ENCODE results near the gene FCHO2. TPM values are rescaled to one million over a fixed set of nuclear protein-coding genes. Genes with fewer than 3 reads are reported as not detected.

Gene FCHO2
- total RNA-seq, 1 experiment from 2014 or later, result 2.5 TPM

GRCh38 chr5:73135429-73136054 is 179.7 kb downstream of the FCHO2 start:
- no TSS peak for BruUV-seq (replicated peaks)
- no peaks in the 10 kb centered on the region for H3K9me3 ChIP-seq (ENCODE audit: low read depth, low read length, poor library complexity, severe bottlenecking)
- intact Hi-C loops (cut with micrococcal nuclease; ENCODE audit: unreplicated experiment), result no loop called here
- ChIA-PET POLR2A (ENCODE audit: low non-redundant PET) (no interaction called here), CTCF (interaction anchor here (0.6 kb wide), 1 partner anchor 11 kb away, joined by 3 read pairs; no protein-coding TSS in a partner anchor)
- no peaks in the 10 kb centered on the region for H3K36me3 ChIP-seq (ENCODE audit: insufficient read depth, low read length, poor library complexity, severe bottlenecking)
- H3K4me3 ChIP-seq (ENCODE audit: low read depth, low read length, poor library complexity, severe bottlenecking), result no peak overlapping the region
- no peaks in the 10 kb centered on the region for H3K4me1 ChIP-seq (ENCODE audit: insufficient read depth, low read length, poor library complexity, severe bottlenecking)
- TF ChIP-seq CTCF (conservative IDR thresholded peaks at IDR 0.05; ENCODE audit: low read depth, low read length) (peak; percentile 53), EZH2 (IDR thresholded peaks at IDR 0.05; ENCODE audit: borderline replicate concordance, low read depth, low read length, poor library complexity, severe bottlenecking) (no peak)
- H3K27ac ChIP-seq (ENCODE audit: low read depth, low read length, poor library complexity, severe bottlenecking), result no peak overlapping the region
- peak; percentile 61 for DNase-seq (ENCODE audit: low spot score)
- no peaks in the 10 kb centered on the region for H3K27me3 ChIP-seq (replicated peaks; ENCODE audit: insufficient read depth, low read depth, low read length, poor library complexity)

- Histone ChIP-seq H3K27me3 (replicated peaks; ENCODE audit: insufficient read depth, low read depth, low read length, poor library complexity) (no peaks in the 10 kb centered on the region), H3K36me3 (ENCODE audit: insufficient read depth, low read length, poor library complexity, severe bottlenecking) (no peaks in the 10 kb centered on the region), H3K27ac (ENCODE audit: low read depth, low read length, poor library complexity, severe bottlenecking) (no peak overlapping the region), H3K9me3 (ENCODE audit: low read depth, low read length, poor library complexity, severe bottlenecking) (no peaks in the 10 kb centered on the region), H3K4me1 (ENCODE audit: insufficient read depth, low read length, poor library complexity, severe bottlenecking) (no peaks in the 10 kb centered on the region), H3K4me3 (ENCODE audit: low read depth, low read length, poor library complexity, severe bottlenecking) (no peak overlapping the region)
- TF ChIP-seq CTCF (conservative IDR thresholded peaks at IDR 0.05; ENCODE audit: low read depth, low read length), result no peak
- no peak for TF ChIP-seq EZH2 (IDR thresholded peaks at IDR 0.05; ENCODE audit: borderline replicate concordance, low read depth, low read length, poor library complexity, severe bottlenecking)
- BruUV-seq (replicated peaks), result no TSS peak
- DNase-seq (ENCODE audit: low spot score), result no peak
- intact Hi-C loops (cut with micrococcal nuclease; ENCODE audit: unreplicated experiment), result no loop called here
- ChIA-PET CTCF (no interaction called here), POLR2A (ENCODE audit: low non-redundant PET) (no interaction called here)
Measured at GRCh38 chr5:73136055-73136562, 180.3 kb downstream of the FCHO2 start.

GRCh38 chr5:73137563-73138530 is 182.0 kb downstream of the FCHO2 start:
- no TSS peak for BruUV-seq (replicated peaks)

More at GRCh38 chr5:73137563-73138530, 182.0 kb downstream of the FCHO2 start:
- no peaks in the 10 kb centered on the region for H3K4me1 ChIP-seq (ENCODE audit: insufficient read depth, low read length, poor library complexity, severe bottlenecking)
- no peak overlapping the region for H3K27ac ChIP-seq (ENCODE audit: low read depth, low read length, poor library complexity, severe bottlenecking)
- DNase-seq (ENCODE audit: low spot score), result no peak
- H3K27me3 ChIP-seq (replicated peaks; ENCODE audit: insufficient read depth, low read depth, low read length, poor library complexity), result no peaks in the 10 kb centered on the region
- TF ChIP-seq EZH2 (IDR thresholded peaks at IDR 0.05; ENCODE audit: borderline replicate concordance, low read depth, low read length, poor library complexity, severe bottlenecking), result no peak
- TF ChIP-seq CTCF (conservative IDR thresholded peaks at IDR 0.05; ENCODE audit: low read depth, low read length), result no peak
- ChIA-PET POLR2A (ENCODE audit: low non-redundant PET) (no interaction called here), CTCF (no interaction called here)
- no peaks in the 10 kb centered on the region for H3K36me3 ChIP-seq (ENCODE audit: insufficient read depth, low read length, poor library complexity, severe bottlenecking)
- H3K9me3 ChIP-seq (ENCODE audit: low read depth, low read length, poor library complexity, severe bottlenecking), result no peaks in the 10 kb centered on the region
- H3K4me3 ChIP-seq (ENCODE audit: low read depth, low read length, poor library complexity, severe bottlenecking), result no peak overlapping the region
- intact Hi-C loops (cut with micrococcal nuclease; ENCODE audit: unreplicated experiment), result no loop called here

Data from A673 (cell line).